ENCODE results near the gene CREB5. TPM values are rescaled to one million over a fixed set of nuclear protein-coding genes. Genes with fewer than 3 reads are reported as not detected.

The CREB5 gene
- total and polyA plus RNA-seq, 2 experiments from 2014 or later: 2.4 to 4.4 TPM

GRCh38 chr7:28448708-28449107 lies 36.4 kb downstream of the CREB5 start:
- H3F3A ChIP-seq (replicated peaks; ENCODE audit: low read depth): no peaks in the 10 kb centered on the region
- H3K27me3 Mint-ChIP-seq (ENCODE audit: insufficient read depth, low read depth, poor library complexity): peaks cover 3% of the 10 kb centered on the region
- ATAC-seq: no peak

More at GRCh38 chr7:28448708-28449107, 36.4 kb downstream of the CREB5 start:
- Mint-ChIP-seq H3K27ac (no peak overlapping the region), H3K4me1 (peaks cover 3% of the 10 kb centered on the region; the same call in 1 of the 3 replicates), H3K4me3 (no peak overlapping the region), H3K36me3 (ENCODE audit: low read depth) (no peaks in the 10 kb centered on the region), H3K9me3 (no peaks in the 10 kb centered on the region)
- H3K79me2 ChIP-seq (replicated peaks; ENCODE audit: insufficient read depth): no peaks in the 10 kb centered on the region
- no peak overlapping the region for H2AFZ ChIP-seq
- DNase-seq (ENCODE audit: low spot score): no peak
- no peak overlapping the region for H3K27ac ChIP-seq (ENCODE audit: low read depth)
- H3K4me2 ChIP-seq: no peak overlapping the region
- no peaks in the 10 kb centered on the region for H3K36me3 ChIP-seq (ENCODE audit: insufficient read depth)
- no peak overlapping the region for H3K4me3 ChIP-seq
- no peaks in the 10 kb centered on the region for H3K4me1 ChIP-seq (ENCODE audit: insufficient read depth)
- no peaks in the 10 kb centered on the region for H4K20me1 ChIP-seq (replicated peaks; ENCODE audit: insufficient read depth)
- no peaks in the 10 kb centered on the region for H3K27me3 ChIP-seq (ENCODE audit: insufficient read depth)
- TF ChIP-seq EZH2phosphoT487 (IDR thresholded peaks at IDR 0.05; ENCODE audit: unreplicated experiment) (no peak), ZNF331 (CRISPR knock-in tag; IDR thresholded peaks at IDR 0.05; ENCODE audit: low read depth) (no peak), ZNF114 (CRISPR knock-in tag; IDR thresholded peaks at IDR 0.05) (no peak), NANOG (IDR thresholded peaks at IDR 0.05; ENCODE audit: borderline replicate concordance) (no peak), JUNB (IDR thresholded peaks at IDR 0.05; ENCODE audit: unreplicated experiment) (no peak), ZNF462 (CRISPR knock-in tag; IDR thresholded peaks at IDR 0.05) (no peak), CREB1 (CRISPR knock-in tag; IDR thresholded peaks at IDR 0.05; ENCODE audit: low read depth) (no peak), POLR2AphosphoS5 (IDR thresholded peaks at IDR 0.05; ENCODE audit: low read depth) (no peak), EZH2 (IDR thresholded peaks at IDR 0.05; ENCODE audit: low read depth, unreplicated experiment) (no peak), STAT1 (IDR thresholded peaks at IDR 0.05; ENCODE audit: unreplicated experiment) (no peak)
- TF ChIP-seq, protein P1, sequence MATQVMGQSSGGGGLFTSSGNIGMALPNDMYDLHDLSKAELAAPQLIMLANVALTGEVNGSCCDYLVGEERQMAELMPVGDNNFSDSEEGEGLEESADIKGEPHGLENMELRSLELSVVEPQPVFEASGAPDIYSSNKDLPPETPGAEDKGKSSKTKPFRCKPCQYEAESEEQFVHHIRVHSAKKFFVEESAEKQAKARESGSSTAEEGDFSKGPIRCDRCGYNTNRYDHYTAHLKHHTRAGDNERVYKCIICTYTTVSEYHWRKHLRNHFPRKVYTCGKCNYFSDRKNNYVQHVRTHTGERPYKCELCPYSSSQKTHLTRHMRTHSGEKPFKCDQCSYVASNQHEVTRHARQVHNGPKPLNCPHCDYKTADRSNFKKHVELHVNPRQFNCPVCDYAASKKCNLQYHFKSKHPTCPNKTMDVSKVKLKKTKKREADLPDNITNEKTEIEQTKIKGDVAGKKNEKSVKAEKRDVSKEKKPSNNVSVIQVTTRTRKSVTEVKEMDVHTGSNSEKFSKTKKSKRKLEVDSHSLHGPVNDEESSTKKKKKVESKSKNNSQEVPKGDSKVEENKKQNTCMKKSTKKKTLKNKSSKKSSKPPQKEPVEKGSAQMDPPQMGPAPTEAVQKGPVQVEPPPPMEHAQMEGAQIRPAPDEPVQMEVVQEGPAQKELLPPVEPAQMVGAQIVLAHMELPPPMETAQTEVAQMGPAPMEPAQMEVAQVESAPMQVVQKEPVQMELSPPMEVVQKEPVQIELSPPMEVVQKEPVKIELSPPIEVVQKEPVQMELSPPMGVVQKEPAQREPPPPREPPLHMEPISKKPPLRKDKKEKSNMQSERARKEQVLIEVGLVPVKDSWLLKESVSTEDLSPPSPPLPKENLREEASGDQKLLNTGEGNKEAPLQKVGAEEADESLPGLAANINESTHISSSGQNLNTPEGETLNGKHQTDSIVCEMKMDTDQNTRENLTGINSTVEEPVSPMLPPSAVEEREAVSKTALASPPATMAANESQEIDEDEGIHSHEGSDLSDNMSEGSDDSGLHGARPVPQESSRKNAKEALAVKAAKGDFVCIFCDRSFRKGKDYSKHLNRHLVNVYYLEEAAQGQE (IDR thresholded peaks at IDR 0.05; ENCODE audit: unreplicated experiment): no peak
- TF ChIP-seq, protein P2, sequence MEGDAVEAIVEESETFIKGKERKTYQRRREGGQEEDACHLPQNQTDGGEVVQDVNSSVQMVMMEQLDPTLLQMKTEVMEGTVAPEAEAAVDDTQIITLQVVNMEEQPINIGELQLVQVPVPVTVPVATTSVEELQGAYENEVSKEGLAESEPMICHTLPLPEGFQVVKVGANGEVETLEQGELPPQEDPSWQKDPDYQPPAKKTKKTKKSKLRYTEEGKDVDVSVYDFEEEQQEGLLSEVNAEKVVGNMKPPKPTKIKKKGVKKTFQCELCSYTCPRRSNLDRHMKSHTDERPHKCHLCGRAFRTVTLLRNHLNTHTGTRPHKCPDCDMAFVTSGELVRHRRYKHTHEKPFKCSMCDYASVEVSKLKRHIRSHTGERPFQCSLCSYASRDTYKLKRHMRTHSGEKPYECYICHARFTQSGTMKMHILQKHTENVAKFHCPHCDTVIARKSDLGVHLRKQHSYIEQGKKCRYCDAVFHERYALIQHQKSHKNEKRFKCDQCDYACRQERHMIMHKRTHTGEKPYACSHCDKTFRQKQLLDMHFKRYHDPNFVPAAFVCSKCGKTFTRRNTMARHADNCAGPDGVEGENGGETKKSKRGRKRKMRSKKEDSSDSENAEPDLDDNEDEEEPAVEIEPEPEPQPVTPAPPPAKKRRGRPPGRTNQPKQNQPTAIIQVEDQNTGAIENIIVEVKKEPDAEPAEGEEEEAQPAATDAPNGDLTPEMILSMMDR (conservative IDR thresholded peaks at IDR 0.05; ENCODE audit: low read depth in 2 of 2): no peak
- TF ChIP-seq, protein P3, sequence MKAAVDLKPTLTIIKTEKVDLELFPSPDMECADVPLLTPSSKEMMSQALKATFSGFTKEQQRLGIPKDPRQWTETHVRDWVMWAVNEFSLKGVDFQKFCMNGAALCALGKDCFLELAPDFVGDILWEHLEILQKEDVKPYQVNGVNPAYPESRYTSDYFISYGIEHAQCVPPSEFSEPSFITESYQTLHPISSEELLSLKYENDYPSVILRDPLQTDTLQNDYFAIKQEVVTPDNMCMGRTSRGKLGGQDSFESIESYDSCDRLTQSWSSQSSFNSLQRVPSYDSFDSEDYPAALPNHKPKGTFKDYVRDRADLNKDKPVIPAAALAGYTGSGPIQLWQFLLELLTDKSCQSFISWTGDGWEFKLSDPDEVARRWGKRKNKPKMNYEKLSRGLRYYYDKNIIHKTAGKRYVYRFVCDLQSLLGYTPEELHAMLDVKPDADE (IDR thresholded peaks at IDR 0.05): no peak
- H3K9me2 ChIP-seq (ENCODE audit: insufficient read depth): 0 out of 2 replicates have a peak, but pooled peaks cover 4% of the 10 kb centered on the region
